K562 (cell line): ENCODE results near the gene GRAMD4. TPM values are rescaled to one million over a fixed set of nuclear protein-coding genes. Genes with fewer than 3 reads are reported as not detected.

ENCODE experiments used
- ATAC-seq: fragments of 200-7000 bp; cut with Tn5 transposase; 3 replicates; pipeline ENCODE4 v1.9.1; 2020; ENCODE audit warnings: moderate library complexity
- BruUV-seq: library from RNA; stranded (reverse); fragments of 400-500 nt; replicated peaks from 2 replicates; lab custom pipeline; 2021; lab: Mats Ljungman, UMichigan
- CTCF ChIA-PET: fragments of 300-600 bp; formaldehyde crosslinking; extraction: SDS; loops from one replicate; lab custom pipeline; 2021; ENCODE audit warnings: low intra/inter-chr PET ratio; lab: Yijun Ruan, JAX
- POLR2A ChIA-PET: fragments of 300-600, 350-650 bp; sonication (Branson Sonifier 250); formaldehyde crosslinking; extraction: SDS; loops from one replicate; lab custom pipeline; 2021; ENCODE audit warnings: antibody characterized with exemption, inconsistent platforms; lab: Yijun Ruan, JAX
- DNase-seq, 4 experiments: peaks; one replicate each; pipeline versions ENCODE4 v3.0.0 to v3.0.0-alpha.2; 2011 to 2018; ENCODE audit warnings: low spot score in 3 of 4, mixed read lengths in 3 of 4; ENCODE audit errors: extremely low read depth in 1 of 4
- FAIRE-seq: peaks from 2 replicates; lab custom pipeline; 2011; peaks lifted over from hg19 to GRCh38; lab: Jason Lieb, UNC
- H2AFZ ChIP-seq: 2 replicates; pipeline ENCODE4 v1.6.0; 2011; ENCODE audit warnings: low read depth, low read length, control low read depth, inconsistent platforms
- H3K27ac ChIP-seq: fragments of 200-600 bp; 3 replicates; pipeline ENCODE4 v1.8.0; 2011; ENCODE audit warnings: low read depth, mild to moderate bottlenecking, control low read depth, inconsistent platforms, low read length, moderate library complexity, mixed read lengths; ENCODE audit errors: extremely low read depth
- H3K27me3 ChIP-seq, 2 experiments: fragments of 300-600 bp in 1 of 2; 2 replicates in 1 of 2; 3 replicates in 1 of 2; pipeline versions ENCODE4 v1.6.0 to v1.8.0; 2011; ENCODE audit warnings: inconsistent platforms in 2 of 2, low read length in 2 of 2, mild to moderate bottlenecking in 1 of 2, mixed read lengths in 1 of 2, moderate library complexity in 1 of 2; ENCODE audit not compliant: control insufficient read depth in 2 of 2, insufficient read depth in 2 of 2
- H3K36me3 ChIP-seq: fragments of 300-600 bp; 3 replicates; pipeline ENCODE4 v1.8.0; 2011; ENCODE audit warnings: mild to moderate bottlenecking, low read length, inconsistent platforms; ENCODE audit not compliant: control insufficient read depth, insufficient read depth
- H3K4me1 ChIP-seq, 2 experiments: fragments of 200-600 bp in 1 of 2; replicated peaks in 1 of 2; 2 replicates in 1 of 2; 3 replicates in 1 of 2; pipeline versions ENCODE4 v1.5.1 to v1.8.0; 2011; ENCODE audit warnings: inconsistent platforms in 2 of 2, low read length in 2 of 2, mild to moderate bottlenecking in 1 of 2, mixed read lengths in 1 of 2, moderate library complexity in 1 of 2; ENCODE audit not compliant: control insufficient read depth in 2 of 2, insufficient read depth in 2 of 2
- H3K4me2 ChIP-seq: 2 replicates; pipeline ENCODE4 v1.6.1; 2011; ENCODE audit warnings: low read length, control low read depth, inconsistent platforms, mixed read lengths; ENCODE audit not compliant: insufficient read depth
- H3K4me3 ChIP-seq: fragments of 200-600 bp; sonication (generic), shearing (Covaris generic); 2 replicates; pipeline ENCODE4 v1.5.1; 2016; ENCODE audit warnings: control low read depth, inconsistent platforms
- H3K79me2 ChIP-seq: fragments of 200-600 bp; 3 replicates; pipeline ENCODE4 v1.8.0; 2011; ENCODE audit warnings: low read length, inconsistent platforms; ENCODE audit not compliant: control insufficient read depth, insufficient read depth
- H3K9ac ChIP-seq, 2 experiments: 2 replicates each; pipeline versions ENCODE4 v1.6.0 to v1.6.1; 2011; ENCODE audit warnings: low read depth in 2 of 2, low read length in 2 of 2, control low read depth in 1 of 2, inconsistent platforms in 1 of 2, mild to moderate bottlenecking in 1 of 2, mixed read lengths in 1 of 2; ENCODE audit not compliant: insufficient read depth in 1 of 2
- H3K9me1 ChIP-seq: one replicate; pipeline ENCODE4 v1.6.0; 2011; ENCODE audit warnings: inconsistent platforms, mild to moderate bottlenecking, low read length, moderate library complexity; ENCODE audit not compliant: control insufficient read depth, insufficient read depth
- H3K9me3 ChIP-seq: replicated peaks from 2 replicates; pipeline ENCODE4 v1.5.1; 2011; ENCODE audit warnings: low read depth, low read length, inconsistent platforms; ENCODE audit not compliant: control insufficient read depth, insufficient read depth
- H4K20me1 ChIP-seq: replicated peaks from 2 replicates; pipeline ENCODE4 v1.6.1; 2011; ENCODE audit warnings: low read length, inconsistent platforms, mixed read lengths; ENCODE audit not compliant: control insufficient read depth, insufficient read depth
- GABPB2 ChIP-seq: fragments of 250-450 bp; sonication (Bioruptor Pico); conservative IDR thresholded peaks from 2 replicates; pipeline ENCODE4 v1.5.1; 2021; ENCODE audit warnings: mild to moderate bottlenecking
- HNRNPK ChIP-seq: fragments of 200-400 bp; formaldehyde crosslinking; IDR thresholded peaks from one replicate; pipeline ENCODE4 v1.6.1; 2018; ENCODE audit warnings: mild to moderate bottlenecking, low read depth, low read length; ENCODE audit not compliant: poor library complexity, severe bottlenecking
- LEF1 ChIP-seq: fragments of 450-650 bp; IDR thresholded peaks from 2 replicates; pipeline ENCODE4 v1.6.1; 2016; ENCODE audit warnings: mild to moderate bottlenecking
- MLX ChIP-seq, 2 experiments: fragments of 450-650 bp in 1 of 2; sonication (generic) in 1 of 2; formaldehyde crosslinking; conservative IDR thresholded peaks; 2 replicates each; pipeline versions ENCODE4 v1.4.0 to v1.8.1; 2020 to 2022; ENCODE audit warnings: mild to moderate bottlenecking in 1 of 2, missing genetic modification reagents in 1 of 2
- PTBP1 ChIP-seq: fragments of 200-400 bp; formaldehyde crosslinking; IDR thresholded peaks from 2 replicates; pipeline ENCODE4 v1.6.1; 2017; ENCODE audit warnings: low read depth, low read length
- TAF9B ChIP-seq: fragments of 450-650 bp; IDR thresholded peaks from 2 replicates; pipeline ENCODE4 v1.6.1; 2018; ENCODE audit warnings: mild to moderate bottlenecking; ENCODE audit not compliant: partially characterized antibody
- XRCC5 ChIP-seq: fragments of 200-400 bp; formaldehyde crosslinking; IDR thresholded peaks from 2 replicates; pipeline ENCODE4 v1.6.1; 2017; ENCODE audit warnings: low read depth, mild to moderate bottlenecking, low read length
- WGBS: fragments of 100-300 bp; shearing (Covaris generic); methylation state at CpG from one replicate; pipeline ENCODE4 v1.1.6; 2016; ENCODE audit warnings: low coverage, mixed read lengths; ENCODE audit not compliant: insufficient coverage; ENCODE audit errors: missing lambda C conversion rate; 5-methylcytosine and 5-hydroxymethylcytosine counted together
- in situ Hi-C: fragments of 300-500 bp; cut with MboI; formaldehyde crosslinking; loops from 4 replicates; pipeline ENCODE4 v1.15.0; 2018; ENCODE audit warnings: inconsistent platforms, mixed read lengths
- intact Hi-C: fragments of 100-400 bp; cut with micrococcal nuclease; formaldehyde crosslinking; loops from 2 replicates; pipeline ENCODE4 v1.14.2; 2022
- polyA plus RNA-seq, 8 experiments: library from polyadenylated mRNA; depleted of rRNA in 4 of 8; stranded (reverse) in 5 of 8; unstranded in 3 of 8; fragments of >200 nt; fragmentation: Nextera tagmentation in 2 of 8; fragmentation: Illumina TruSeq in 1 of 8; extraction: Ambion mirVana in 2 of 8; extraction: Trizol in 1 of 8; gene quantifications; 2 replicates each; pipeline versions ENCODE4 v1.2.1 to v1.2.3, GENCODE V29; 2011 to 2014; ENCODE audit warnings: inconsistent platforms in 1 of 8, missing spikeins in 1 of 8
- total RNA-seq, 7 experiments: library from RNA; depleted of rRNA in 6 of 7; stranded (reverse); fragments of >200 nt in 6 of 7; fragmentation: Illumina TruSeq in 2 of 7; extraction: Trizol in 2 of 7; gene quantifications; 2 replicates each; pipeline versions ENCODE4 v1.2.1 to v1.2.3, GENCODE V29; 2011 to 2021; ENCODE audit warnings: low replicate concordance in 1 of 7
- TF ChIP-seq, protein P1 (sequence below): sonication (generic); formaldehyde crosslinking; IDR thresholded peaks from 2 replicates; pipeline ENCODE4 v1.8.1; 2023; ENCODE audit warnings: mild to moderate bottlenecking, missing genetic modification reagents
- TF ChIP-seq, protein P2 (sequence below), 2 experiments: fragments of 450-650 bp; IDR thresholded peaks; 2 replicates each; pipeline ENCODE4 v1.6.1; 2016; ENCODE audit warnings: mild to moderate bottlenecking in 2 of 2, borderline replicate concordance in 1 of 2, low read depth in 1 of 2, moderate library complexity in 1 of 2

Gene GRAMD4
- total and polyA plus RNA-seq, 9 of the 15 experiments (the other 6 are each of a cell fraction or from before 2014, with no cell fraction given): 0.18 to 44.8 (median 18.6) TPM

- Histone ChIP-seq H3K4me3 (no peak overlapping the region), H3K4me2 (no peak overlapping the region), H3K4me1 (peaks cover 29 to 46% of the 10 kb centered on the region in 2 experiments), H4K20me1 (no peaks in the 10 kb centered on the region), H3K9me3 (0 out of 2 replicates have a peak, but pooled peaks cover 2% of the 10 kb centered on the region), H3K79me2 (peaks cover 23% of the 10 kb centered on the region), H3K27me3 (no peaks in the 10 kb centered on the region), H2AFZ (no peak overlapping the region), H3K9ac (peak overlapping the region in 1 of 2 experiments; percentile 74; a peak in 2 of 4 replicates), H3K27ac (no peak overlapping the region), H3K36me3 (no peaks in the 10 kb centered on the region), H3K9me1 (no peaks in the 10 kb centered on the region)
- DNase-seq (no peak), FAIRE-seq (no peak), ATAC-seq (no peak)
- ChIA-PET POLR2A (interaction anchor here (0.9 kb wide), 1 partner anchor 24 kb away, joined by 4 read pairs; no protein-coding TSS in a partner anchor), CTCF (no interaction called here)
- in situ Hi-C loops: no loop called here
- intact Hi-C loops: no loop called here
- 71% methylated on average over 8 of the region's 15 CpGs for WGBS
- BruUV-seq: no TSS peak
- TF ChIP-seq TAF9B (no peak), LEF1 (no peak), GABPB2 (CRISPR knock-in tag) (no peak), HNRNPK (no peak), PTBP1 (no peak), MLX (CRISPR knock-in tag; conservative IDR thresholded peaks at IDR 0.05) (no peak), XRCC5 (no peak)
- TF ChIP-seq, protein P1, sequence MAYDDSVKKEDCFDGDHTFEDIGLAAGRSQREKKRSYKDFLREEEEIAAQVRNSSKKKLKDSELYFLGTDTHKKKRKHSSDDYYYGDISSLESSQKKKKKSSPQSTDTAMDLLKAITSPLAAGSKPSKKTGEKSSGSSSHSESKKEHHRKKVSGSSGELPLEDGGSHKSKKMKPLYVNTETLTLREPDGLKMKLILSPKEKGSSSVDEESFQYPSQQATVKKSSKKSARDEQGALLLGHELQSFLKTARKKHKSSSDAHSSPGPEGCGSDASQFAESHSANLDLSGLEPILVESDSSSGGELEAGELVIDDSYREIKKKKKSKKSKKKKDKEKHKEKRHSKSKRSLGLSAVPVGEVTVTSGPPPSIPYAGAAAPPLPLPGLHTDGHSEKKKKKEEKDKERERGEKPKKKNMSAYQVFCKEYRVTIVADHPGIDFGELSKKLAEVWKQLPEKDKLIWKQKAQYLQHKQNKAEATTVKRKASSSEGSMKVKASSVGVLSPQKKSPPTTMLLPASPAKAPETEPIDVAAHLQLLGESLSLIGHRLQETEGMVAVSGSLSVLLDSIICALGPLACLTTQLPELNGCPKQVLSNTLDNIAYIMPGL (CRISPR knock-in tag): no peak
- TF ChIP-seq, protein P2, sequence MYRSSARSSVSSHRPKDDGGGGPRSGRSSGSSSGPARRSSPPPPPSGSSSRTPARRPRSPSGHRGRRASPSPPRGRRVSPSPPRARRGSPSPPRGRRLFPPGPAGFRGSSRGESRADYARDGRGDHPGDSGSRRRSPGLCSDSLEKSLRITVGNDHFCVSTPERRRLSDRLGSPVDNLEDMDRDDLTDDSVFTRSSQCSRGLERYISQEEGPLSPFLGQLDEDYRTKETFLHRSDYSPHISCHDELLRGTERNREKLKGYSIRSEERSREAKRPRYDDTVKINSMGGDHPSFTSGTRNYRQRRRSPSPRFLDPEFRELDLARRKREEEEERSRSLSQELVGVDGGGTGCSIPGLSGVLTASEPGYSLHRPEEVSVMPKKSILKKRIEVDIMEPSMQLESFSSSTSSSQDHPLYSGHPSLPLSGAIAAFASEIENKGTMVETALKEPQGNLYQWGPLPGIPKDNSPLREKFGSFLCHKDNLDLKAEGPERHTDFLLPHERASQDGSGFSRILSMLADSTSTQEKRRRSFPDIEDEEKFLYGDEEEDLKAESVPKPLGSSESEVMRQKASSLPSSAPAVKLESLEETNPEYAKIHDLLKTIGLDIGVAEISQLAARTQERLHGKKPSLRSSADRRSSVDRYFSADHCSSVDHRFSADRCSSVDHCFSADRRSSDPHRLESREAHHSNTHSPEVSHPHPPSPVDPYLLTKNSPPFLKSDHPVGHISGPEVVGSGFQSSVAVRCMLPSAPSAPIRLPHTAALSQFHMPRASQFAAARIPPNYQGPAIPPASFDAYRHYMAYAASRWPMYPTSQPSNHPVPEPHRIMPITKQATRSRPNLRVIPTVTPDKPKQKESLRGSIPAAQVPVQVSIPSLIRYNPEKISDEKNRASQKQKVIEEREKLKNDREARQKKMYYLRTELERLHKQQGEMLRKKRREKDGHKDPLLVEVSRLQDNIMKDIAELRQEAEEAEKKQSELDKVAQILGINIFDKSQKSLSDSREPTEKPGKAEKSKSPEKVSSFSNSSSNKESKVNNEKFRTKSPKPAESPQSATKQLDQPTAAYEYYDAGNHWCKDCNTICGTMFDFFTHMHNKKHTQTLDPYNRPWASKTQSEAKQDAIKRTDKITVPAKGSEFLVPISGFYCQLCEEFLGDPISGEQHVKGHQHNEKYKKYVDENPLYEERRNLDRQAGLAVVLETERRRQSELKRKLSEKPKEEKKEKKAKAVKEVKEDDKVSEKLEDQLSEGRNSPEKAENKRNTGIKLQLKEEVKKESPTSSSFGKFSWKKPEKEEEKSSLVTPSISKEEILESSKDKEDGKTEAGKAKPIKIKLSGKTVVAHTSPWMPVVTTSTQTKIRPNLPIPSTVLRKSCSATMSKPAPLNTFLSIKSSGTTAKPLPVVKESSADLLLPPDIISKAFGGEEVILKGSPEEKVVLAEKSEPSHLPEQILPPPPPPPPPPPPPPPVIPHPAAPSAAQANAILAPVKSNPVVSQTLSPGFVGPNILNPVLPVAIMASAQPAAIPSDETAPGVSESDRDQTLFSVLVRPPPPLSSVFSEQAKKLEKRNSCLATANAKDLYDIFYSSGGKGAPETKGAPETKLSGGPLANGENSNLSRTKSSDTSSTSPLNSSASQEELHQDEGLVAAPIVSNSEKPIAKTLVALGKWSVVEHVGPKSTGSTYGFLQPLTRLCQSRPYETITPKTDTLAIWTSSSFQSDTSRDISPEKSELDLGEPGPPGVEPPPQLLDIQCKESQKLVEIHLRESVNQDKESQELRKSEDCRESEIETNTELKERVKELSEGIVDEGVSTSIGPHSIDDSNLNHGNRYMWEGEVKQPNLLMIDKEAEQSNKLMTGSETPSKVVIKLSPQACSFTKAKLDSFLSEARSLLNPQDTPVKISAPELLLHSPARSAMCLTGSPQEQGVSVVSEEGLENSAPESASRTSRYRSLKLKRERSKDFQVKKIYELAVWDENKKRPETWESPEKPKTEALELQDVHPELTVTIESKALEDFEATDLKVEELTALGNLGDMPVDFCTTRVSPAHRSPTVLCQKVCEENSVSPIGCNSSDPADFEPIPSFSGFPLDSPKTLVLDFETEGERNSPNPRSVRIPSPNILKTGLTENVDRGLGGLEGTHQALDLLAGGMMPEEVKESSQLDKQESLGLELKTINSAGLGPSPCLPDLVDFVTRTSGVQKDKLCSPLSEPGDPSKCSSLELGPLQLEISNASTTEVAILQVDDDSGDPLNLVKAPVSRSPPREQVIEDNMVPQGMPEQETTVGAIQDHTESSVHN (IDR thresholded peaks at IDR 0.05; ENCODE audit: borderline replicate concordance in 1 of 2, low read depth in 1 of 2): no peak
These were observed 45.7 kb upstream of the GRAMD4 start for GRCh38 chr22:46574438-46574992.
